Upper lobe of left lung (tissue), 4 donors: Measurements from ENCODE around the gene LEPROT.

Experiments
- CTCF ChIP-seq, 6 experiments: fragments of 450-650 bp in 4 of 6; fragments of 200-600 bp in 2 of 6; sonication (generic) in 2 of 6; IDR thresholded peaks; one replicate each; pipeline ENCODE4 v1.5.1; 2016 to 2019; ENCODE audit warnings: antibody characterized with exemption in 6 of 6
- EP300 ChIP-seq, 4 donors: sonication (generic); formaldehyde crosslinking; IDR thresholded peaks; one replicate each; pipeline ENCODE4 v1.5.1; 2017; ENCODE audit warnings: antibody characterized with exemption in 4 of 4, control low read depth in 2 of 4
- POLR2A ChIP-seq, 4 donors: fragments of 450-650 bp; IDR thresholded peaks; one replicate each; pipeline ENCODE4 v1.5.1; 2016 to 2017; ENCODE audit warnings: antibody characterized with exemption in 4 of 4, mild to moderate bottlenecking in 2 of 4
- POLR2AphosphoS5 ChIP-seq, 2 donors: sonication (generic); formaldehyde crosslinking; IDR thresholded peaks; one replicate each; pipeline ENCODE4 v1.5.1; 2017; ENCODE audit warnings: antibody characterized with exemption in 2 of 2

GRCh38 chr1:65442442-65442841 is 22.0 kb downstream of the LEPROT start:
- TF ChIP-seq POLR2AphosphoS5 (IDR thresholded peaks at IDR 0.05) (no peak), POLR2A (IDR thresholded peaks at IDR 0.05) (no peak), CTCF (IDR thresholded peaks at IDR 0.05) (no peak), EP300 (IDR thresholded peaks at IDR 0.05) (no peak)
